Measurements from ENCODE around the gene HOXC13.
A peak's percentile ranks its signal among the peaks of the same experiment; 100 is the strongest.

The HOXC13 gene

GRCh38 chr12:53951577-53952334 is 13.1 kb downstream of the HOXC13 start:
- TF ChIP-seq POLR2A (IDR thresholded peaks at IDR 0.05; ENCODE audit: low read depth, low read length) (no peak), TAF1 (IDR thresholded peaks at IDR 0.05; ENCODE audit: borderline replicate concordance, low read depth, low read length) (no peak), POLR2AphosphoS5 (IDR thresholded peaks at IDR 0.05; ENCODE audit: low read depth, low read length) (no peak)
- FAIRE-seq (no peak), DNase-seq (ENCODE audit: insufficient read length) (no peak)

GRCh38 chr12:53952335-53952694 is 13.7 kb downstream of the HOXC13 start:
- FAIRE-seq, result no peak
- TF ChIP-seq POLR2AphosphoS5 (IDR thresholded peaks at IDR 0.05; ENCODE audit: low read depth, low read length) (no peak), TAF1 (IDR thresholded peaks at IDR 0.05; ENCODE audit: borderline replicate concordance, low read depth, low read length) (no peak), POLR2A (IDR thresholded peaks at IDR 0.05; ENCODE audit: low read depth, low read length) (no peak)

GRCh38 chr12:53952871-53953734 is 14.5 kb downstream of the HOXC13 start:
- FAIRE-seq (no peak), DNase-seq (ENCODE audit: insufficient read length) (no peak)
- TF ChIP-seq POLR2A (IDR thresholded peaks at IDR 0.05; ENCODE audit: low read depth, low read length) (no peak), TAF1 (IDR thresholded peaks at IDR 0.05; ENCODE audit: borderline replicate concordance, low read depth, low read length) (no peak), POLR2AphosphoS5 (IDR thresholded peaks at IDR 0.05; ENCODE audit: low read depth, low read length) (no peak)

More at GRCh38 chr12:53952335-53952694, 13.7 kb downstream of the HOXC13 start:
- no peak for DNase-seq (ENCODE audit: insufficient read length)

- TF ChIP-seq POLR2AphosphoS5 (IDR thresholded peaks at IDR 0.05; ENCODE audit: low read depth, low read length), result no peak
- no peak for TF ChIP-seq TAF1 (IDR thresholded peaks at IDR 0.05; ENCODE audit: borderline replicate concordance, low read depth, low read length)
- TF ChIP-seq POLR2A (IDR thresholded peaks at IDR 0.05; ENCODE audit: low read depth, low read length), result no peak
- no peak for DNase-seq (ENCODE audit: insufficient read length)
- no peak for FAIRE-seq
These were observed 15.4 kb downstream of the HOXC13 start for GRCh38 chr12:53953831-53954693.

GRCh38 chr12:53954694-53955035 is 16.0 kb downstream of the HOXC13 start, which contains the start of gene HOXC12:
HOXC12 (plus strand) TSS chr12:53954903; CDS start chr12:53954930, 27 bp downstream.
- FAIRE-seq, result no peak
- DNase-seq (ENCODE audit: insufficient read length), result no peak
- no peak for TF ChIP-seq TAF1 (IDR thresholded peaks at IDR 0.05; ENCODE audit: borderline replicate concordance, low read depth, low read length)
- no peak for TF ChIP-seq POLR2AphosphoS5 (IDR thresholded peaks at IDR 0.05; ENCODE audit: low read depth, low read length)
- TF ChIP-seq POLR2A (IDR thresholded peaks at IDR 0.05; ENCODE audit: low read depth, low read length), result no peak

- TF ChIP-seq POLR2A (IDR thresholded peaks at IDR 0.05; ENCODE audit: low read depth, low read length) (no peak), TAF1 (IDR thresholded peaks at IDR 0.05; ENCODE audit: borderline replicate concordance, low read depth, low read length) (no peak), POLR2AphosphoS5 (IDR thresholded peaks at IDR 0.05; ENCODE audit: low read depth, low read length) (no peak)
- no peak for DNase-seq (ENCODE audit: insufficient read length)
- FAIRE-seq, result no peak
These were observed 16.6 kb downstream of the HOXC13 start for GRCh38 chr12:53955036-53955775.

GRCh38 chr12:53955776-53956250 is 17.2 kb downstream of the HOXC13 start:
- no peak for DNase-seq (ENCODE audit: insufficient read length)
- TF ChIP-seq POLR2AphosphoS5 (IDR thresholded peaks at IDR 0.05; ENCODE audit: low read depth, low read length) (no peak), POLR2A (IDR thresholded peaks at IDR 0.05; ENCODE audit: low read depth, low read length) (no peak), TAF1 (IDR thresholded peaks at IDR 0.05; ENCODE audit: borderline replicate concordance, low read depth, low read length) (no peak)
- no peak for FAIRE-seq

GRCh38 chr12:53956251-53956887 is 17.7 kb downstream of the HOXC13 start:
- no peak for TF ChIP-seq TAF1 (IDR thresholded peaks at IDR 0.05; ENCODE audit: borderline replicate concordance, low read depth, low read length)
- TF ChIP-seq POLR2A (IDR thresholded peaks at IDR 0.05; ENCODE audit: low read depth, low read length), result no peak
- TF ChIP-seq POLR2AphosphoS5 (IDR thresholded peaks at IDR 0.05; ENCODE audit: low read depth, low read length), result no peak
- DNase-seq (ENCODE audit: insufficient read length), result no peak
- peak; percentile 46 for FAIRE-seq

- DNase-seq (ENCODE audit: insufficient read length), result no peak
- FAIRE-seq, result no peak
These were observed 18.4 kb downstream of the HOXC13 start for GRCh38 chr12:53956914-53957536.

More at GRCh38 chr12:53956914-53957536, 18.4 kb downstream of the HOXC13 start:
- TF ChIP-seq TAF1 (IDR thresholded peaks at IDR 0.05; ENCODE audit: borderline replicate concordance, low read depth, low read length) (no peak), POLR2A (IDR thresholded peaks at IDR 0.05; ENCODE audit: low read depth, low read length) (no peak), POLR2AphosphoS5 (IDR thresholded peaks at IDR 0.05; ENCODE audit: low read depth, low read length) (no peak)
